Hippocampal formation (tissue), 2 donors: ENCODE results near the gene NDUFAF5.
"Not testable (repeated sequence)": the region's sequence is repeated elsewhere in the genome, so short reads cannot be mapped to it uniquely, and the experiment has no call there.

Experiments used
- DNase-seq, 2 donors: peaks; one replicate each; lab custom pipeline; 2025; lab: John Stamatoyannopoulos, UW

NDUFAF5 gene, protein sequence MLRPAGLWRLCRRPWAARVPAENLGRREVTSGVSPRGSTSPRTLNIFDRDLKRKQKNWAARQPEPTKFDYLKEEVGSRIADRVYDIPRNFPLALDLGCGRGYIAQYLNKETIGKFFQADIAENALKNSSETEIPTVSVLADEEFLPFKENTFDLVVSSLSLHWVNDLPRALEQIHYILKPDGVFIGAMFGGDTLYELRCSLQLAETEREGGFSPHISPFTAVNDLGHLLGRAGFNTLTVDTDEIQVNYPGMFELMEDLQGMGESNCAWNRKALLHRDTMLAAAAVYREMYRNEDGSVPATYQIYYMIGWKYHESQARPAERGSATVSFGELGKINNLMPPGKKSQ

DNA sequence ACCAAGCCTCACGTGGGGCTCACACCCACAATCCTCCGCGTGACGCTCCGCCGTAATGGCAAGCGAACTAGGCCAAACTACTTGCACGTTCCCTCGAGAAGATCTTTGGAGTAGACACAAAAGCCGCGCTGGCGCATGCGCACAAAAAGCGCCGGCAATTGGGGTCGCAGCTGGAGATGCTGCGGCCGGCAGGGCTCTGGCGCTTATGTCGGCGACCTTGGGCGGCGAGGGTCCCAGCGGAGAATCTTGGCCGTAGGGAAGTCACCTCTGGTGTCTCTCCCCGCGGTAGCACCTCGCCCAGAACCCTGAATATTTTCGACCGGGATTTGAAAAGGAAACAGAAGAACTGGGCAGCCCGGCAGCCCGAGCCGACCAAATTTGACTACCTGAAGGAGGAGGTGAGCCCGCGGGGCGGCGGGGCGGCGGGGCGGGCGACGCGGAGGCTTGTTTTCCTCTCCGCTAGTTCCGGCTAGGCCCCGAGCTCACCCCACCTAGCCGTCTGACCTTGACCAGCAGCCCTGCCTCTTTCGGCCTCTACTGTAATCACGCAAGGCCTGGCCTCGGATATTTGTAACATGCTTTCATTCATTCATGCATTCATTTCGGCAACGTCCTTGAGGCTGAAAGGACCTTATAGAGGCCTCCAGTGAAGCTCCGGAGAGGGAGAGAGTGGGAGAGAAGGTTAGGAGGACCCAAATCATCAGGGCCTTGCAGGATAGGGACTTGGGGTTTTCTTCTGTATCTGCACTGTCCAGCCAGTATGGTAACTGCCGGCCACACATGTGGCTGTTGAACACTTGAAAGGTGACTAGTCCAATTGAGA lies at the start of gene NDUFAF5, which contains the start of gene ESF1:
Gene NDUFAF5 (plus strand): TSS at position 136 of the 823 bp plus-strand sequence. CDS start 41 bp downstream, at position 177.
Gene ESF1 (minus strand): TSS at position 27 of the 823 bp plus-strand sequence. CDS start 1,779 bp downstream, outside the sequence.
- DNase-seq, result peak; percentile 87 to 89

DNA sequence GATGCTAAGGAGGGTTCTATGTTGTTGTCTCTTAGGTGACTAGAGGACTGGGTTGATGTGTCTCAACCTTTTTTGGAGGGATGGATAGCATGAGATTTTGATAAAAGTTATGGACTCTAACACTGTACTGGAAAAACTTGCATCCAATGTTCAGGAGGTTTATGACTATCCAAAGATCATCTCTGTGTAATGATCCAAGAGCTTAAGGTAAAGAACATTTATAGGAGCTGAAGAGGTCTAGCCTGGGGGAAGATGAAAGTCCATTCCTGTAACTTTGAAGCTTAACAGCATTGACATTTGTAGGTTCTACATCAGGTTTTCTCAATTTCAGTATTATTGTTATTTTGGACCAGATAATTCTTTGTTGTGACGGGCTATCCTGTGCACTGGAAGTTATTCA lies 49.0 kb upstream of the NDUFAF5 start:
- no peak for DNase-seq

DNA sequence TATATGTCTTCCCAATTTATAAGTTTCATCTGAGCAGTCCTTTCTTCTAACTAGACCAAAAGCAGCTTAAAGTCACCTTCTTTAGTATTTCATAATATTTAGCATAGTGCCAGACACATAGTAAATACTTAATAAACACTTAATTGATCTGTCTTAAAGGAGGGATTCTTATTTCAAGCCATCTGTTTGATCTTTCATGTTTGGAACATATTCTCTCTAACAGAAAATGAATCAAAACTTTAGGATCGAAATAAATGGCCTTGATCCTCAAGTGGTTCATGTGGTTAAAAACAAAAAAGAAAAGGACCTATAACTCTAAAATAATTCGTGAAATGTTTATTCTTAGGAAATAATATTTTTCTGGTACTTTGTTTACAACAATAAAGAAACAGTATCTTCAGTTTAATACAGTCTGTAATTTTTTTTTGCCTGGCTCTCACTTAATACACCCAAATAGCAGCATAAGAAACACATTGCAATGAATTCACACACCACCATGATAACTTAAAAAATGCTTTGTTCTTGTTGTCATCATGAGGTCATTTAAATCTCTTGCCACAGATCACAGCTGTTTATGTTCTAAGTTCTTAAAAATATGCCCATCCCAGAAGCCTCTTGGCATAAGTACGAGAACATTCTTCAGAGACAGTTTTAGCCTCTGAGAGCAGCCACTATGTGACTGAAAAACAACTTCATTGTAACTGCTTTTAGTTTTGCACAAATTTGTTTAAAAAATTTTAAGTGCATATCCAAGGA lies 48.2 kb upstream of the NDUFAF5 start:
- peak in 1 of 2 donors; percentile 4 for DNase-seq

DNA sequence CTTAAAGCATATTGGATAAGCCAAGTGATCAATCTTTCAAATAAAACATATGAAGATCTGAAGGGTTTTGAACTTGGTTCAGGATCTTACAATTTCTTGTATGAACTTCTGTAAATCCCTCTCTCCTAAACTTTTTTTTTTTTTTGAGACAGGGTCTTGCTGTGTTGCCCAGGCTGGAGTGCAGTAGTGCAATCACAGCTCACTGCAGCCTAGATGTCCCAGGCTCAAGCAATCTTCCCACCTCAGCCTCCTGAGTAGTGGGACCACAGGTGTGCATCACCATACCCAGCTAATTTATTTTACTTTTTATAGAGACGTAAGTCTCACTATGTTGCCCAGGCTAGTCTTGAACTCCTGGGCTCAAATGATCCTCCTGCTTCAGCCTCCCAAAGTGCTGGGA lies 46.6 kb upstream of the NDUFAF5 start:
- DNase-seq, result not testable (repeated sequence)

DNA sequence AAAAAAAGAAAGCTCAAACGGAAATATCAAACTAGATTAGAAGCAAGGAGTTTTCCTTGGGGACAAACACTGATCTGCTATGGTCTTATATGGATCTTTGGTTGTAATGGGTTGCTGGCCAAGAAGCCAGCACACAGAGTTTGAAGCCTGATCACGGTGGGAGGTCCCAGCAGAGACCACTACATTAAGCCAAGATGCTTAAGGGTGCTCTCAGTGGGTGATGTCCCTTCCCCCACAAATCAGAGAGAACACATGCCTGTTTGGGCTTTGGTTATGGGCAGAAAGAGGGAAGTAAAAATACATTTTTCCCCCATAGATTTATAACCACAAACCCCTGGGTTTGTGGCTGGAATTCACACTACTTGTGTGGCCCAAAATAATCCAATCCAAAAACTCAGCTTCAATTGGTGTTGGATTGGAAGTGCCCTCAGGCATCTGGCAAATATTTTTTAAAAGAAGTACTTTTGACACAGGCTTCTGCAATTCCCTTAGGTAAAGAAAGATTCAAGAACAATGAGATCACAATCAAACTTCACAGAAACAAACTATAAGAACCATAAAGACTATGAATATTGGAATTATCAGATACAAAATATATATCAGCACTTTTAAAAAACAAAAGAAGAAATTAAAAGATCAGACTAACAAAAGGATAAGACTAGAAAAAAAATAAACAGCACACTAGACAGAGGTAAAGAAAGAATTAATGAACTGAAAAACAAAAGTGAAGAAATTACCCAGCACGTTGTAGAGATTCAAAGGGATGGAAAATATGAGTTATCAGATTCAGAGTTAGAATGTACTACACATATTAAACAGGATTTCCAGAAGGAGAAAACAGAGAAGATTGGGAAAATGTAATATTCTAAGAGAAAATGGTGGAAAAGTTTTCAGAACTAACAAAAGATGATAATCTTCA lies 44.8 kb upstream of the NDUFAF5 start:
- no peak for DNase-seq

DNA sequence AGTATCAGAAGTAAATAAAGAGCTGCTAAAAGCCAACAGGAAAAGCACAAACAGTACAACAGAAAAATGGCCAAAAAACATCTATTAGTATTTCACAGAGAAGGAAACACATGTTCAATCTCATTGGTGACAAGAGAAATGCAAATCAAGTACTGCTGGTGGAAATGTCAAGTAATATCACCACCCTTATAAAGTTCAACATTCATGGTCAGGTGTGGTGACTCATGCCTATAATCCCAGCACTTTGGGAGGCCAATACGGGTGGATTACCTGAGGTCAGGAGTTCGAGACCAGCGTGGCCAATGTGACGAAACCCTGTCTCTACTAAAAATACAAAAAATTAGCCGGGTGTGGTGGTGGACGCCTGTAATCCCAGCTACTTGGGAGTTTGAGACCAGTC lies 42.9 kb upstream of the NDUFAF5 start:
- DNase-seq, result no peak

DNA sequence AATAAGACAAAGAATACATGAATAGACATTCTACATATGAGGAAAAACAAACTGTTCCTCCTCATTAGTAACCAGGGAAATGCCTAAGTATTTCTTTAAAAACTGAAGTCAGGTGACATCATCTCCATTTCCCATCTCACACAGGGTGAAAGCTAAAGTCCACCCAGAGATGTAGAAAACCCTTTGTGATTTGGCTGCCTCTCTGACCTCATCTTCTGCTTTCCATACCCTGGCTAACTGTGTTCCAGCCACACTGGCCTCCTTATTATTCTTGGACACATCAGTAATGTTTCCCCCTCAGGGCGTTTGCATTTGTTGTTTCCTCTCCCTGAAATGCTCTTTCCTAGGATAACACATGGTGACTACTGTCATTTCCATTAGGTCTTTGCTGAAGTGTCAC lies 40.5 kb upstream of the NDUFAF5 start:
- no peak for DNase-seq

DNA sequence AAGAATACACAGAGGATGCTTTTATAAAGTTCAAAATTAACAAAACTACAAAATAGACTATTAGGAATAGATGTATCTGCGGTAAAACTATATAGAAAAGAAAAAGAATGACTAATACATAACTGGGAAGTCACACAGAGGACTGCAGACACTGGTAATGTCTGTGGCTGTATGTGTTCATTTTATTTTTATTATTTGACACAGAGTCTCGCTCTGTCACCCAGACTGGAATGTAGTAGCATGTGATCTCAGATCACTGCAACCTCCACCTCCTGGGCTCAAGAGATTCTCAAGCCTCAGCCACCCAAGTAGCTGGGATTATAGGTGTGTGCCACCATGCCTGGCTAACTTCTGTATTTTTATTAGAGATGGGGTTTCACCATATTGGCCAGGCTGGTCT lies 39.0 kb upstream of the NDUFAF5 start:
- no peak for DNase-seq

DNA sequence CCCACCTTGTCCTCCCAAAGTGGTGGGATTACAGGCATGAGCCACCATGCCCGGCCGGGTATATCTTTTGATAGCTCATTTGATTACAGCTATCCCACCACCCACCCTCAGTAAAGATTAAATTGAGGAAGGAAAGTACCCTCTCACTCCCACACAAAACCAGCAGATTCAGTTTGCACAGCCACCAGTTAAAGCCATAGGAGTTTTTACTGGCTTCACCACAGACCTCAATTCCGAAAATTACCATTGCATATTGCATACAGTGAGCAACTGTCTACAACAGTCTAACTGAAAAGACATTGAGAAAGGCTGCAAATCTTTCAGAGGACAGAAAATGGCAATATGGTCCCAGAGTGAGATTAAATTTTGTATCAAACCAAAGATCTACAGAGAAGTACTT lies 35.0 kb upstream of the NDUFAF5 start:
- no peak for DNase-seq

DNA sequence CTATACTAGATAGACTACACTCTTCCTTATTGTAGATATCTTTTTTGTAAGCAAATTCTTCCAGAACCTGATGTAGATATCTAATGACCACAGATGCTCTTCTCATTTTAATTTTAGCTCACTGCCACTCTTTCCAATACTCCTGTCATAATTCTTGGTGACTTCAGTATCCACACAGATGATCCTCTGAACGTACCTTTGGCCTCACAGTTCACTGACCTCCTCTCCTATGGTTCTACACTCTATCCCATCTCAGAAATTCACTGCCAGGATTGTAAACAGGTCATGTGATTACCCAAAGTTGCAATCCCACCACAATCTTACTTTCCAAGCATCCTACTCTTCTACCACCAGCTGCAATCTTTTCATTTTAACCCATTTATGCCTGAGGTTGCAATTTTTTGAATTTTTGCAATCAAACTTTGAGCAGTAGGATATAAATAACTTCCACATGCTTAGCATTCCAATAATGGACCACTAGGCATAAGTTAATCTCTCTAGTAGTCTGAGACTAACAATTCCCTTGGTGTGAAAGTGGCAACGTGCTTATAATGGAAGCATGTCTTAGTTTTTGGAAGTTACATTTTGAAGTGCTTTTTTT lies 31.3 kb upstream of the NDUFAF5 start:
- DNase-seq, result no peak

DNA sequence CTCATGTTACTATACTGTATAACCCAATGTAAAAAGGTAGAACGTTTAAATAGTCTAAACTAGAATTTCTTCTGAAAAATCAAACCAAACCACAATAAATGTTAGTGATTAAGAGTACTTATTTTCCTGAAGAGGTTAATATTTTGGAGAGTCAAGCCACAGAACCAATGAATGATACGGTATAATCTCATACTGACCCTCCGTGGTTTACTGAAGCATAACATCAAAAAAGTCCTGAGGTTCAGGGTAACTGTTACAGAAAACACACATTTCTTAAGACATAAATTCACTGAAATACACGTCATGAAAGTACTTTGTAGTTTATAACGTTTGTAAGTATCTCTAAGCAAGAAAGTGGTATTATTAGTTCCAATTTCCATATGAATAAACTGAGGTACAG lies 29.0 kb upstream of the NDUFAF5 start:
- DNase-seq, result no peak

DNA sequence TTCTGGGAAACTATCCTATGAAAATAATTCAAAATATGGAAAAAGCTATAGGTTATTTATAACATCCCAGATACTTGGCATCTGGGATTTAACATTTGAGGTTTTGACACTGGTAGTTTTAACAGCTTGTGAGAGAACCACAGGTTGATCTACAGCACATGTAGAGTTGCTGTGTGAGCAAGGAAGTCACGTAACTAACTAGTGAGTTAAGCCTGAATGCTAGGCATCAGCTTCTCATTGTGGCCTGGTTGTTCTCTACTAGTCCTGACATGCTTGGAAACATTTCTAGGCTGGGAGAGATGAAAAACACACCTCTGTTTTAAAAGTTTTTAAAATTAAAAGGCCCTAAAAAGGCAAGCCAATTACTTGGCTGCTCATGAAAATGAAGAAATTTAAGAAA lies 28.3 kb upstream of the NDUFAF5 start:
- DNase-seq, result no peak

DNA sequence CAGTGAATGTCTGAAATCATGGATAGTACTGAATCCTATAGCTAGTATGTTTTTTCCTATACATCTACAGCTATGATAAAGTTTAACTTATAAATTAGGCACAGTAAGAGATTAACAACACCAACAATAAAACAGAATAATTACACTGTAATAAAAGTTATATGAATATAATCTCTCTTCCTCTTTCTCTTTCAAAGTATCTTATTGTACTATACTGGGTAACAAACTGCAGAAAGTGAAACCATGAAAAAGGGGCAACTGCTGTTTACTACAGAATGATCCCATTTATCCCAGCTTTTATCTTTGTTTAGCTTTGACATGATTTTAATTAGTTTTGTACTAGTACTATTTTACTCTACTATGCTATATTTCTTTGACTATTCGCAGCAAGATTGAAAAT lies 25.9 kb upstream of the NDUFAF5 start:
- DNase-seq, result no peak

DNA sequence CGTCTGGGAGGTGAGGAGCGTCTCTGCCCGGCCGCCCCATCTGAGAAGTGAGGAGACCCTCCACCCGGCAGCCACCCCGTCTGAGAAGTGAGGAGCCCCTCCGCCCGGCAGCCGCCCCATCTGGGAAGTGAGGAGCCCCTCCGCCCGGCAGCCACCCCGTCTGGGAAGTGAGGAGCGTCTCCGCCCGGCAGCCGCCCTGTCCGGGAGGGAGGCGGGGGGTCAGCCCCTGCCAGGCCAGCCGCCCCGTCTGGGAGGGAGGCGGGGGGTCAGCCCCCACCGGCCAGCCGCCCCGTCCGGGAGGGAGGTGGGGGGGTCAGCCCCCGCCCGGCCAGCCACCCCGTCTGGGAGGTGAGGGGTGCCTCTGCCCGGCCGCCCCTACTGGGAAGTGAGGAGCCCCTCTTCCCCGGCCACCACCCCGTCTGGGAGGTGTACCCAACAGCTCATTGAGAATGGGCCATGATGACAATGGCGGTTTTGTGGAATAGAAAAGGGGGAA lies 24.3 kb upstream of the NDUFAF5 start:
- not testable (repeated sequence) for DNase-seq

DNA sequence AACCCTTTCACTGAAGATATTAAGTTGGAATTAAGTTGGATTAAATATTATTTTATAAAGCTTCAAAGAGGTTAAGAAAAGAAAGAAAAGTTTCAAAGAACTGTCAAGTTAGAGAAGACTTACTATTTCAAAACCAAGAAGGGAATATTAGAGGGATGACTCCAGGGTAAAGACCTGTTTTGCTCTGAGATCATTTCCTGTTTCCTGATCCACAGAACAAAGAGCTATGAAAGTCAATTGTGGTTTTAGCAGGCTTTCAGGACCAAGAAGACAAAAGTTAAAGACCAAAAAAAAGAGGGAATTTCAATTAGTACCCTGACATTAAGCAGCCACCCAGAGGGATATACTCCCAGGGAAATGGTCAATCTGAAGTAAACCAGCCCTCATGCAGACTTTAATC lies 19.5 kb upstream of the NDUFAF5 start:
- DNase-seq, result no peak

DNA sequence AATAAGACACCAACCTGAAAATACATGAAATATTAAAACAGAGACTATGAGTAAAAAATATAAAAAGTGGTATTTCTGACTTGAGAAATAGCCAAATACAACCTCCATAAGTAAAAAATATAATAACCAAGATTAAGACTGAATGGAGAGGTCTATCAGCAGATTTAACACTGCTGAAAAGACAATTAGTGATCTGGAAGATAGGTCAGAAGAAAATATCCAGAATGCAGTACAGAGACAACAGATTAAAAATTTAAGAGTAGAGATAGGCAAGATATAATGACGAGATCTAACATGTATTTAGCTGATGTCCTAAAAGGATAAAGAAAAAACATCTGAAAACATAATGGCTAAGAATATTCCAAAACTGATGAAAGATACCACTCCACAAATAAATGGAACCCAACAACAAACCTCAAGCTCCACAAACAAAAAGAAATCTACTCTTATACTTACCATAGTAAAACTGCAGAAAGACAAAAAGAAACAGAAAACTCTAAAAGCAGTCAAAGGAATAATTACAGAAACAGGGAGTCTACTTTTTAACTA lies 18.9 kb upstream of the NDUFAF5 start:
- no peak for DNase-seq

DNA sequence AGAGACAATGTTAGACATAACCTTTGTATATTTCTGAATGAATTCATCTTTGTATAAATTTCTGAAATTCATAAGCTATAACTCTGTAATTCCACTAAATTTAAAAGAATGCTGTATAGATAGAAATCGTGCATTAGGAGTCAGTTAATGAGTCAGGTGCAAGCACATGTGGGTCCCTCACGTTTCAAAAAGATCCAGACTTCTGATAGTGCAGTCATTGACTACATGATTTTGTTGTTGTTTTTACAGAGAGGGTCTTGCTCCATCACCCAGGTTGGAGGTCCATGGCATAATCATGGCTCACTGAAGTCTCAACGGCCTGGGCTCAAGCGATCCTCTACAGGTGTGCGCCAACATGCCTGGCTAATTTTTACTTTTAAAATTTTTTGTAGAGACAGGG lies 14.7 kb upstream of the NDUFAF5 start:
- DNase-seq, result no peak

DNA sequence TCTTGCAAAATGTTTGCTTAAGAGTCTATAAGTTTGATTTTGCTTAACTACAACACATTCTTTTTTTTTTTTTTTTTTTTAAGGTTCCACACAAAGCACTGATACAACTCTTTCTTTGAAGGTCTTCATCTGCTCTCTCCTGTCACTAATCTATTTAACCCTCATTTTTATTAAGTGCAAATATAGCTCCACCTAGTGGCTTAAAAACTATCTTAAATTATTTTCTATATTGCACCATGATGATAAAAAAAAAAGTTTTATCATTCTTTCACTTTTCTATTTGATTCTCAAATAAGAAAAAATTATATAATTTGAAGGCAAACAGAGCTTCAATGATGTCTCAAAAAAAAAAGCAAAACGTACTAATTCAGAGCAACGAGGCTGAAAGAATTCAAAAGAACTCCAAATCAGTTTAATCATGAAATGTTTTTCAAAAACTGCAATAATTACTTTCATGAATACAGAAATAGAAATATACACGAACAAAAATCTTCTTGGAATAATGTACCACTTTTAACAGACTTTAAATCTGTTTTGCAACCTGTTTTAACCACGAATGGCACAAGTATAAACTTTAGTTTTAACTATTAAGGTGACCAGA lies 12.9 kb upstream of the NDUFAF5 start:
- peak in 1 of 2 donors; percentile 14 for DNase-seq

DNA sequence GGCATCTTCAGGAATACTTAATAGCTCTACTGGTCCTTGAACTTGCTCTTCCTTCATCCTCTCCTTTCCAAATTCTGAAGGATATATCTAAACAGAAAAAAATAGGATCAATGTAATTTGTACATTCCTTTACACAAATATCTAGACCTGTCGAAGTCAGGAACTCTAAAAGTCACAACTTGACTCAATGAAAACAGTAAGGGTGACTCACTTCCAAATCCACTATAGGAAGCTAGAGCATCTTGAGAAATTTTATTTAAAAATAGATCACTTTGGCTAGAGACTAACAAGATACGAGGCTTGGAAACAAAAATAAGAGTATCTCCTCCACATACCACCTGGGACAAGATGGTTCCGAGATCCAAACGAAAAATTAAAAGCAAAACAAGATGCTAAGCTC lies 12.3 kb upstream of the NDUFAF5 start:
- DNase-seq, result no peak

DNA sequence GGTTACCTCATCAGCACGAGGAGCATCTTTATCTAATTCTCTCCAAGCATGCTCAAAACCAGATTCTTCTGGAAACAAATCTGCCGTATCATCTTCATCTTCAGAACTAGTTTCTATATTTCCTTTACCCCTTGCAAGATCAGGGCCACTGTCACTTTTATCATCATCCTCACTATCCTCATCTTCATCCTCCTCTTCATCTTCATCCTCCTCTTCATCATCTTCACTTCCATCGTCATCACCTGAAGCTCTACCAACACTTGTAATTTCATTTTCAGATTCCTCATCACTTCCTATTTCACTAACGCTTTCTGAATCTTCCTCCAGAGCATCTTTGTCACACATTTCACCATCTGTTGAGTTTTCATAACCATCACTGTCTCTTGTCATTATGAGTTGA lies 9.0 kb upstream of the NDUFAF5 start:
- DNase-seq, result no peak
